IPS-11a (cell line): ENCODE results near the gene ACAA1.
"Not testable (repeated sequence)": the region's sequence is repeated elsewhere in the genome, so short reads cannot be mapped to it uniquely, and the experiment has no call there.

Source experiments
- H3K4me3 ChIP-seq: one replicate; pipeline ENCODE4 v1.5.1; 2013; ENCODE audit warnings: low read depth, low read length, control low read depth

Gene ACAA1

DNA sequence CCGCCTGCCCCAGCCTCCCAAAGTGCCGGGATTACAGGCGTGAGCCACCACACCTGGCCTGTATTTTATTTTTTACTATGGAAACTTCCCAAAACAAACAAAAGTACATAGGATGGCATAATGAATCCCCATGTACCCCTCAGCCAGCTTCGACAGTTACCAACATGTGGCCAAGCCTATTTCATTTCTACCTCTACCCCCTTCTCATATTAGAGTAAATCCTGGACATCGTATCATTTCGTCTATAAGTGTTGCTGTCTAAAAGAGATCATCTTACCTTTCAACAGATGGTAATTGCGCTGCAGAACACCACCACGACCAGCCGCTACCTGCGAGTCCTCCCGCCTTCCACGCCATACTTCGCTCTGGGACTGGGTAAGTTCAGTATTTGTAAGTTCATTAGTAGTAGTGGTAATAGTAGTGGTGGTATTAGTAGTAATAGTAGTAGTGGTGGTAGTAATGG is 53.0 kb downstream of the ACAA1 start:
- H3K4me3 ChIP-seq: no peak overlapping the region

- not testable (repeated sequence) for H3K4me3 ChIP-seq
These were observed 53.7 kb downstream of the ACAA1 start for GRCh38 chr3:38083254-38083653.

DNA sequence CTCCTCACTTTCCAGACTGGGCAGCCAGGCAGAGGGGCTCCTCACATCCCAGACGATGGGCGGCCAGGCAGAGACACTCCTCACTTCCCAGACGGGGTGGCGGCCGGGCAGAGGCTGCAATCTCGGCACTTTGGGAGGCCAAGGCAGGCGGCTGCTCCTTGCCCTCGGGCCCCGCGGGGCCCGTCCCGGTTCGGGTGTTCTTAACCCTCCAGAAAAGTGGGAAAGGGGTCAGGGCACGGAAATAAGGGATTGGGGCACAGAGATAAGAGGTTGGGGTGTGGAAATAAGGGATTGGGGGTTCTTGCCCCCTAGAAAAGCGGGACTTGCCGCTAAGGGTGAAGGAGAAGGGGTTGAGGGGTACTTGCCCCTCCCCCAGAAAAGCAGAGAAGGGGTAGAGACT is 54.6 kb downstream of the ACAA1 start:
- not testable (repeated sequence) for H3K4me3 ChIP-seq

DNA sequence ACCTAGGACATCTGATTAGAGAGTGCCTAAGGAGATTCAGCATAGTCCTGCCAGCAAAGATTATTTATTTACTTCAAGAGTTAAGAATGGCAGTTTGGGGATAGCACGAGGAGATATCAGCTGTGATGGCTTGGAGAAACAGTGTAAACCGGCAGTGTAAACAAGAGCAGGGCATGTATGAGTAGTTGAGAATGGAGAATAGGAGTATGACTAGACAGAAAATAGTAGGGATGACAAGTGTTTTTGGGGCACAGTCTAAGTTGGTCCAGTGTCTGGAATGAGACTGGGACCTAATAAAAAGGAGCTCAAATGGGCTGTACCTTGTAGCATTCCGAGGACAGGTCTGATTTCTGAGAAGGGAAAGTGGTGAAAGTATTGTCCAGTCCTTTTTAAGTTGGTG is 59.9 kb downstream of the ACAA1 start:
- H3K4me3 ChIP-seq: not testable (repeated sequence)
